Urothelium cell line (cell line): ENCODE data around the gene FOXP2.
A peak's percentile ranks its signal among the peaks of the same experiment; 100 is the strongest.
"Not testable (repeated sequence)": the region's sequence is repeated elsewhere in the genome, so short reads cannot be mapped to it uniquely, and the experiment has no call there.

Experiments
- DNase-seq: peaks from one replicate; pipeline ENCODE4 v3.0.0; 2011; ENCODE audit warnings: low spot score, mixed read lengths
- FAIRE-seq: peaks from 2 replicates; lab custom pipeline; 2011; peaks lifted over from hg19 to GRCh38; lab: Jason Lieb, UNC

FOXP2 gene

GRCh38 chr7:114488696-114489095, 74.1 kb downstream of the FOXP2 start:
- DNase-seq (no peak), FAIRE-seq (no peak)

DNA sequence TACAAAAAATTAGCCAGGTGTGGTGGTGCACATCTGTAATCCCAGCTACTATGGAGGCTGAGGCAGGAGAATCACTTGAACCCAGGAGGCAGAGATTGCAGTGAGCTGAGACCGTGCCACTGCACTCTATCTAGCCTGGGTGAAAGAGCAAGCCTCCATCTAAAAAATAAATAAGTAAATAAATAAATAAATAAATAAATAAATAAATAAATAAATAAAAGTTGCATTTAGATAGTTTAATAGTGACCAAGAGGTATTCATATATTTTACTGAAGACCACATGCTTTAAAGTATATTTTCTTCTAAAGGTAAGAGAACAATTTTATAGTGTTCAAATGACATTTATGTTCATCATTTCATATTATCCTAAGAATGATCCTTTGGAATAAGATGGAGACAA, 82.9 kb downstream of the FOXP2 start:
- not testable (repeated sequence) for FAIRE-seq, DNase-seq

DNA sequence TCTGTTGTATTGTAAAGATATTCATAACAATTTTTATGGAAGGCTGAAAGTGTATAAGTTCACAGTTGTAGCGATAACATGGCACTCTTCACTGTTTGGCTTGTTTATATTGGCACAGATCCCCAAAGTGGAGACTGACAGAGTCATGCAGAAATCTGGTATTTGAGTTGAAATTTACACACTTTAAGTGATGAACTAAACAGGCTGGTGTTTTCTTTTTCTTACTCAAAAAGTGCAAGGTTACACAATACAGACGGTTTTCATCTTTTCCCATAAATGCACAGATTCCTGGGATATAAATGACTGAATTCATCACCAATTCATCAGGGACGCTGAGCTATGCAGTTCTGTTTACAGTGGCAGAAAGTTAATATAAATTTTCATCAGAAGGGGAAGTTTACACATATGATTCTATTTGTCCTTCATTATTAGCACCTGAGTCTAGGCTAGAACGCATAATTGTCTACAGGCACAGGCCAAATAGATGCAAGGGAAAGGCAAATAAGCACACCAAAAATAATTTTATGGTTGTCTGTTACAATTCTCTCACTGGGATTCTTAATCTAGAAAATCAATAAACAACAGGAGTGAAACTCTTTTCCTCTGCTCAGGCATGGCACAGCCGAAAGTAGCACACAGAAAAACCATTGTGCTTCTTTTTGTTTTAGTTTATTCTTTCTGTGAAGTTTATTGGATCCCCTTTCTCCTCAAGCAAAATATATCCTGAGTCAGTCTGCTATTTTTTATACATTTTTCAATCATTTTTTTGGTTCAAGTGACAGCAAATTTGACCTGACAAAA, 88.0 kb downstream of the FOXP2 start:
- FAIRE-seq = no peak
- no peak for DNase-seq

- FAIRE-seq (no peak), DNase-seq (no peak)
Measured at GRCh38 chr7:114504586-114504985, 90.0 kb downstream of the FOXP2 start.

- no peak for FAIRE-seq
- DNase-seq = no peak
Measured at GRCh38 chr7:114507381-114507780, 92.8 kb downstream of the FOXP2 start.

DNA sequence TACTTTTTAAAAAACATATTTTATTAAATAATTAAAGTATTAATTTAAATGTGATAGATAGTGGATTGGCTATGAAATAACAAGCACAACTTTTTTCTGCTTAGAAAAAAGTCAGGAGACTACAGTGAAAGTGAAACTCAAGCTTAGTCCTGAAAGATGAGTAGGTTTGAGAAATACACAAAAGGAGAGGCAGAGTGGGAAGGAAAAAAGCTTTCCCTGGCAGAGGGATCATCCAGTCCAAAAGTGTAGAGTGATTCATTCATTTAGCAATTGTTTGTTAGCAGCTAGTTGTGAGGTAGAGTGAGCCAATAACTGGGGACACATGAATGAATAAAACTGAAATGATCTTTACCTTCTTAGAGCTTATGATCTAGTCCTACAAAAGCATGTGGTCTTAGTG, 93.5 kb downstream of the FOXP2 start:
- FAIRE-seq = no peak

GRCh38 chr7:114510824-114511223, 96.2 kb downstream of the FOXP2 start:
- not testable (repeated sequence) for FAIRE-seq

More for the DNA sequence above, 93.5 kb downstream of the FOXP2 start:
- DNase-seq = no peak

GRCh38 chr7:114519240-114519639, 104.6 kb downstream of the FOXP2 start:
- FAIRE-seq (no peak), DNase-seq (no peak)

More at GRCh38 chr7:114510824-114511223, 96.2 kb downstream of the FOXP2 start:
- not testable (repeated sequence) for DNase-seq

- no peak for DNase-seq
- FAIRE-seq = no peak
Measured at GRCh38 chr7:114522081-114522480, 107.5 kb downstream of the FOXP2 start.

DNA sequence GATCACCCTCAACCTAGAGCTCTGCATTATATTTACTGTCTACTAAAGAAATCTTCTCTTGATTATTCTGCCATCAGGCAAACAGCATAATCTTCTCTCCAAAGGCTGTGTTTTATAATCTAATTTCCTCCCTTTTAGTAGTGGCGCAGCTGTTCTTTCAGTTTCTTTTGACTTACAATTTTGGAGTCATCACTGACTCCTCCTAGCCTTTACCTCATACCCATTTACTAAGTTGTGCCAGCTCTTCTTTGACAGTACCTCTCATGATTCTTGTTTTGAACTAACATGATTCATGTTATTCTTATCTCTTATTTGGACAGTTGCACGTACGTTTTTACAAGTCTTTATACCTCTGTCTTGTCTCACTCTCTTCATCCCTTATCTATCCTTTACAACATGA, 113.0 kb downstream of the FOXP2 start:
- no peak for DNase-seq
- no peak for FAIRE-seq

DNA sequence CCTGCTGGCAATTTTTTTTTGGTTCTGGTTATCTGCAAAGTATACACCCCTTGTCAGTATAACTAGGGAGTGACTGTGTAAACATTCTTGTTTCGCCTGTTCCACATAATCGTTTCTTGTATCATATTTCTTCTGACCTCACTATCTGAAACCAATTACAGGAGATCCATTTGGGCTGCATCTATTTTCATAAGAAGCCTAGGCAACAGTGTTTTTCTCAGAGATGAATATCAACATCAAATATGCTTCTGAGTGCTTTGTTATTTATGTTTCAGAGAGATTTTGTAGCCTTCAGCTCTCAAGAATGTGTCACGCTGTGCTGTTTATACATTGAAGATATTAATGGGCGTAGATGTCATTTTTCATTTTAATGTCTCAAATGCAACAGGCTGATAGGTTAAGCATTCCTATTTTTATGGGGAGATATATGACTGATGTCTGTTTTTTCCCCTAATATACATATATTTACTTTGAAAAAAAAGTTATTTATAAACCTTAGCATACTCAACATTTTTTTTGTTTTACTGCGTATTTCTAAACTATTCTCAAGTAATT, 115.5 kb downstream of the FOXP2 start:
- DNase-seq (no peak), FAIRE-seq (no peak)

- FAIRE-seq (no peak), DNase-seq (no peak)
Measured at GRCh38 chr7:114531326-114531725, 116.7 kb downstream of the FOXP2 start.

DNA sequence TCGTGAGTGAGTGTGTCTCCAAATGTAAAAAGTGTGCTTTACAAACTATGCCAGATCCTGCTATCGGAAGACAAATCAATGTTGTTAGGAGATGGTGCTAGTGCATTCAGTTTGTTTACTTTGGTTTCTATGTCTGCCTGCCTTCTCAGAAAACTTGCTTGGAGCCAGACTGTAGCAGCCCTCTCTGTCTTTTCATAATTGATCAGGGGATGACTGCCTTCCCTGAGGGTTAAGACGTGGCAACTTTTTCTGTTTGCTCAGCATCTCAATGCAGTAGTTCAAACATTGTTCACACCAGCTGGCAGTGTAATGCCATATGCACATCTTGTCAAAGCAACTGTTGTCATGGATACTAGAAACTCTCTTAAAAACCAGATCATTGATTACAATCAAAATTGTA, 118.5 kb downstream of the FOXP2 start:
- no peak for DNase-seq

DNA sequence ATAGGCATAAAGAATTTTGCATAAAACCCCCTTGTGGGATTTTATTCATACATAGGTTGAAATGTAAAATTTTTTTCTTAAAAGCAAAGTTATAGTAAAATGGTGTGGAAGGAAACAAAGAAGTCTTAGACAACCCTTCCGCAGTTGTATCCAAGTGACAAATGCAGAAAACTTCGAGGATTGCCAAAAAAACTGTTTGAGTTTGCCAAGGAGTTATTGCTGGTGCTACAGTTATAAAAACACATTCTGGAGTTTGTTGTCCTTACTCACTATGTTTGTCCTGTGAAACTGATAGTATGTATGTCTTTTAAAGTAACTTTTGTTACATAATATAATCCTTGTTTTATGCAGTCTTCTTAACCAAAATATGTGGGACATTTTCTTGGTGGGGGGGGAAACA, 120.3 kb downstream of the FOXP2 start:
- no peak for DNase-seq
- no peak for FAIRE-seq

More for the DNA sequence above, 118.5 kb downstream of the FOXP2 start:
- no peak for FAIRE-seq

- DNase-seq (no peak), FAIRE-seq (no peak)
Measured at GRCh38 chr7:114539575-114539974, 125.0 kb downstream of the FOXP2 start.

- DNase-seq (no peak), FAIRE-seq (no peak)
Measured at GRCh38 chr7:114540291-114540690, 125.7 kb downstream of the FOXP2 start.

DNA sequence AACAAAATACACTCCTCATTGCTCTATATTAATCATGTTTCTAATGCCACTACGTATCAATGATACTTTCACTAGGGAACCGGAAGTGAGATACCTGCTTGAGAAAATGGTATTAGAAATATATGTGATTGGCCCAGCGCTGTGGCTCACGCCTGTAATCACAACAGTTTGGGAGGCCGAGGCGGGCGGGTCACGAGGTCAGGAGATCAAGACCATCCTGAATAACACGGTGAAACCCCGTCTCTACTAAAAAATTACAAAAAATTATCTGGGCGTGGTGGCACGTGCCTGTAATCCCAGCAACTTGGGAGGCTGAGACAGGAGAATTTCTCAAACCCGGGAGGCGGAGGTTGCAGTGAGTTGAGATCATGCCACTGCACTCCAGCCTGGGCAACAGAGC, 132.7 kb downstream of the FOXP2 start:
- not testable (repeated sequence) for DNase-seq, FAIRE-seq

DNA sequence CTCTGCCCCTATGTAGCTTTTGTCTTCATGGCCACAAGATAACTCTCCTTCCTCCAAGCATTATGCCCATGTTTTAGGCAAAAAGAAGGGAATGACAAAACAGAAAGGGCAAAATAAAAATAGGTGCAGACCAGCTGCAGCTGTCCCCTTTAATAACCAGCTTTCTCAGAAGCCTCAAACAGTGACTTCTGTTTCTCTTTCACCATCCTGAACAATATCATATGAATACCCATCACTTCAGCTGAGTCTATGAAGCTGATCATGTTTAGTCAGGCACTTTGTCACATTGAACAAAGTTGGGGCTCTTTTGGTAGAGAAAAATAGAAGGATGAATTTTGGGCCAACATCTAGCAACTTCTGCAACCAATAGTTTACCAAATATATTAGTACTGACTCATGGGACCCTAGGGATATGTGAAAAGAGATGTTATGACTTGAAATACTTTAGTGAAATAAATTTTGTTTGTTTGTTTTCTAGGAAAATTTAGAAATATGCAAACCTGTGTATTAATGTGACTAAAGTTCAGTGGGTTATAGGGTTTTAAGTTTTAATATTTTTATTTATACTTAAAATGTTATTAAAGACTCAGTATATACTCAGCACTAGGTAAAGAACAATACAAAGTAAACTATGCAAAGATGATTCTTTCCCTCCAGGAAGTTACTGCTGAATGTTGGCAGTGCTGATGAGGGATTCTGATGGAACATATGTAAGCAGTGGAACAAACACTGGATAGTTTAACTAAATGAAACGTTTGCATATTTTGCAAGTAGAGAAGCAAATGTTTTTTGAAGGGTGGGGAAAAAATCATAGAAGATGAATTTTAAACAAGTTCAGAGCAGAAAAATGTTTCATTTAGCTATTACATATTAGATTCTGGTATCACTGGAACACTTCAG, 133.7 kb downstream of the FOXP2 start:
- FAIRE-seq (no peak), DNase-seq (no peak)

DNA sequence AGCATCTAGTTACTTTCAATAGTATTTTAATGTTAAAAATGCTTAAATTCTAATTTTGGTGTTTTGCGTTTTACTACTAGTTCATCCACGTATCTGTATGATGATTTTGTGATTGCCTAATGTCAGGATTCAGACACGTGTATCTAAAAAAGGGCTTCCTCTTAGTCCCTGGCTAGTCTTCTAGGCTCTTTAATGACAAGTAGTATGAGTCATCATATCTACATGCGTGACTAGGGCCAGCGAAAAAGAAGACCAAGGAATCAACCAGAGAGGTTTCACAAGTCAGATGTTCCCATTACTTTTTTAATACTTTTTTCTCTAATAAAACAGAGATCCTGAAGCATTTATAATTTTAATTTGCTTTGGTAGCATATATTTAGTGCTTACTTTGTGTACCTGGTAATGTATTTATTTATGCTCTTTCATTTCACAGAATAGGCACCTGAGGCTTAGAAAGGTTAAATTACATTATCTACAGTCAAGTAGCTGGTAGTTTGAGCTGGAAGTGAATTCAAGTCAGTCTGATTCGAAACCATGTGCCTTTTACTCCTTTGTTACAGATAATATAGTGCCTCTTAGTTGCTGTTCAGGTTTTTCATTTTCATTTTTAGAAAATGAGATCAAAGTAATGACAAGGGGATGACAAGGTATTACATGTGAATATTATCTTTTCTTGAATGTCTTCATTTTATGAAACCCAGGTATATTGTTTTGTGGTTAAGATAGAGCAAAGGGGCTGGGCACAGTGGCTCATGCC, 140.3 kb downstream of the FOXP2 start:
- FAIRE-seq = no peak

GRCh38 chr7:114567416-114567815, 152.8 kb downstream of the FOXP2 start:
- no peak for DNase-seq
- FAIRE-seq = no peak

More for the DNA sequence above, 140.3 kb downstream of the FOXP2 start:
- peak; percentile 25 for DNase-seq

GRCh38 chr7:114569220-114569619, 154.6 kb downstream of the FOXP2 start:
- FAIRE-seq = no peak
- DNase-seq = no peak
